Thymus (tissue), 11 donors: Measurements from ENCODE around the gene APOA4. TPM values are rescaled to one million over a fixed set of nuclear protein-coding genes. Genes with fewer than 3 reads are reported as not detected.

ENCODE experiments used
- DNase-seq, 9 donors: peaks; one replicate each; pipeline ENCODE4 v3.0.0-alpha.2; 2013; ENCODE audit warnings: low spot score in 9 of 9, low read depth in 6 of 9, missing footprints in 1 of 9
- H3K27ac ChIP-seq, 2 donors: one replicate each; pipeline ENCODE4 v1.5.1; 2013; ENCODE audit warnings: control low read depth in 1 of 2, low read depth in 1 of 2, low read length in 1 of 2, mild to moderate bottlenecking in 1 of 2, moderate library complexity in 1 of 2
- H3K27me3 ChIP-seq, 2 donors: one replicate each; pipeline ENCODE4 v1.5.1; 2013; ENCODE audit warnings: low read length in 1 of 2; ENCODE audit not compliant: control insufficient read depth in 2 of 2, insufficient read depth in 1 of 2
- H3K36me3 ChIP-seq, 2 donors: one replicate each; pipeline ENCODE4 v1.5.1; 2013; ENCODE audit warnings: low read length in 1 of 2, mild to moderate bottlenecking in 1 of 2, moderate library complexity in 1 of 2; ENCODE audit not compliant: control insufficient read depth in 2 of 2, insufficient read depth in 2 of 2
- H3K4me1 ChIP-seq, 2 donors: one replicate each; pipeline ENCODE4 v1.5.1; 2013; ENCODE audit warnings: low read length in 2 of 2; ENCODE audit not compliant: control insufficient read depth in 2 of 2, insufficient read depth in 2 of 2
- H3K4me3 ChIP-seq, 2 donors: one replicate each; pipeline ENCODE4 v1.5.1; 2013; ENCODE audit warnings: low read length in 2 of 2, control low read depth in 1 of 2, mild to moderate bottlenecking in 1 of 2
- H3K9me3 ChIP-seq, 2 donors: one replicate each; pipeline ENCODE4 v1.5.1; 2013; ENCODE audit warnings: low read length in 1 of 2, mild to moderate bottlenecking in 1 of 2; ENCODE audit not compliant: control insufficient read depth in 2 of 2, insufficient read depth in 1 of 2
- WGBS: extraction: QIAGEN DNeasy Blood & Tissue Kit; methylation state at CpG from one replicate; pipeline ENCODE4 v1.1.7; 2013; 5-methylcytosine and 5-hydroxymethylcytosine counted together
- polyA plus RNA-seq: library from polyadenylated mRNA; stranded (reverse); fragments of 200-250 nt; gene quantifications from one replicate; pipeline ENCODE4 v1.2.3, GENCODE V29; 2013
- total RNA-seq: library from RNA; stranded (reverse); fragments of 120-200 nt; gene quantifications from one replicate; pipeline ENCODE4 v1.2.4, GENCODE V29; 2013
- donor health status: healthy.

The APOA4 gene
- total and polyA plus RNA-seq, 2 donors, result 1.7 to 3.2 TPM

DNA sequence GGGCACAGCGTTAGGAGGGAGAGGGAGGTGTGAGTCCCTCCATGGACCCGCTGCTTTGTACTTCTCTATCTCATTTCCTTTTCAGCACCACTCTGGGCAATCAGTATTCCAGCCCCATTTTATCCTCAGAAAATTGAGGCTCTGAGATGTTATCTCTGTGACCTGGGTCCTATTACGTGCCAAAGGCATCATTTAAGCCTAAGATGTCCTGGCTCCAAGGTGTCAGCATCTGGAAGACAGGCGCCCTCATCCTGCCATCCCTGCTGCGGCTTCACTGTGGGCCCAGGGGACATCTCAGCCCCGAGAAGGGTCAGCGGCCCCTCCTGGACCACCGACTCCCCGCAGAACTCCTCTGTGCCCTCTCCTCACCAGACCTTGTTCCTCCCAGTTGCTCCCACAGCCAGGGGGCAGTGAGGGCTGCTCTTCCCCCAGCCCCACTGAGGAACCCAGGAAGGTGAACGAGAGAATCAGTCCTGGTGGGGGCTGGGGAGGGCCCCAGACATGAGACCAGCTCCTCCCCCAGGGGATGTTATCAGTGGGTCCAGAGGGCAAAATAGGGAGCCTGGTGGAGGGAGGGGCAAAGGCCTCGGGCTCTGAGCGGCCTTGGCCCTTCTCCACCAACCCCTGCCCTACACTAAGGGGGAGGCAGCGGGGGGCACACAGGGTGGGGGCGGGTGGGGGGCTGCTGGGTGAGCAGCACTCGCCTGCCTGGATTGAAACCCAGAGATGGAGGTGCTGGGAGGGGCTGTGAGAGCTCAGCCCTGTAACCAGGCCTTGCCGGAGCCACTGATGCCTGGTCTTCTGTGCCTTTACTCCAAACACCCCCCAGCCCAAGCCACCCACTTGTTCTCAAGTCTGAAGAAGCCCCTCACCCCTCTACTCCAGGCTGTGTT, 5.8 kb upstream of the APOA4 start:
- Histone ChIP-seq H3K4me3 (no peak overlapping the region), H3K27ac (no peak overlapping the region), H3K36me3 (no peaks in the 10 kb centered on the region), H3K27me3 (no peaks in the 10 kb centered on the region), H3K4me1 (no peaks in the 10 kb centered on the region), H3K9me3 (no peaks in the 10 kb centered on the region)
- no peak for DNase-seq
- WGBS, result 84% methylated on average over 16 of the region's 16 CpGs

DNA sequence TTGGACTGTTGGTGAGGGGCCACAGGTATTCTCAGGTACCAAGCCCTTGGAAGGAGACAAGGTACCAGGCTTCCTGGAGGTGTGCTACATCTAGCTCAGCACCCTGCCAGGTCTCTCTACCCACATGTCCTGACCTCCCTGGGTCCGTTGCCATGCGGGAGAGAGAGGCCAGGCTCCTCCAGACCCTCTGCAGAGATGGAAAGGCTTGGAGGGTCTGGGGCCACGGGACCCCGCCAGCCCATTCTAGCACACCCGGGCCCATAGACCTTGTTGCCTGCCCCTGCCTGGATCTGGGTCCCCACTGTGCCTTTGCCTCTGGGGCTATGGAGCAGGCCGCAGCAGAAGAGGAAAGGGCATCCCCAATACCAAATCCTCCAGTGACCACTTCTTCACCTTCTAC, 4.4 kb upstream of the APOA4 start:
- Histone ChIP-seq H3K27me3 (no peaks in the 10 kb centered on the region), H3K9me3 (no peaks in the 10 kb centered on the region), H3K4me3 (no peak overlapping the region), H3K4me1 (no peaks in the 10 kb centered on the region), H3K36me3 (no peaks in the 10 kb centered on the region), H3K27ac (no peak overlapping the region)
- no peak for DNase-seq
- WGBS, result 97% methylated on average over 6 of the region's 6 CpGs

DNA sequence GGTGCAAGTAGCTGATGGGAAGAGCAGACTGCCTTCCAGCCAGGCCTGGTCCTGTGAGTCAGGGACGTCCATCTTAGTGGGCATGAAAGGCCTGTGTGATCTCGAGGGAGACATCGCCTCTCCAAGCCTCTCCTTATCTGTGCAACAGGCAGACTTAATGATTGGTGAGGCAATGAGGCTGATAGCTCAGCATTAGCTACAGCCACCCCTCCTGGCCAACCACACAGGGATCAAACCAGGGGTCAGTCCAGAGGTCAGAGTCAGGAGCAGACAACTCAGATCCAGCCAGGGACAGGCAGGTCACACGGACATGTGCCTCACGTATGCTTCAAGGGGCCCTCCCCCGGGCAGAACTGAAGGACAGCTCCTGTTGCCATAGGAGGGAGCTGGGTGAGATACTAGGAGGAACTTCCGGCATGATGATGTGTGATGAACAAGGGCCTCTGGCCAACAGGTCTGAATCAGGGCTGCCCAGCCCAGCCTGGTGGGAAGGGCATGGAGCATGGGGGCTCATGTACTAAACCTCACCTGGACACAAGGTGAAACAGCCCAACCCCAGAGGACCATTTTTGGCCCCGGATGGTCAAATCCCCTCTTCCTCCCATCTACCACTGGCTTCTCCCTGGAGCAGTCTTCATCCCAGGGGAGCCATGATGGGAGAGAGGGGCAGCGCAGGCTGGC, 3.8 kb upstream of the APOA4 start:
- H3K27me3 ChIP-seq, result no peaks in the 10 kb centered on the region
- H3K27ac ChIP-seq, result no peak overlapping the region
- no peaks in the 10 kb centered on the region for H3K4me1 ChIP-seq
- DNase-seq, result no peak
- H3K36me3 ChIP-seq, result no peaks in the 10 kb centered on the region
- WGBS, result 95% methylated on average over 9 of the region's 9 CpGs
- H3K9me3 ChIP-seq, result no peaks in the 10 kb centered on the region
- H3K4me3 ChIP-seq, result no peak overlapping the region

DNA sequence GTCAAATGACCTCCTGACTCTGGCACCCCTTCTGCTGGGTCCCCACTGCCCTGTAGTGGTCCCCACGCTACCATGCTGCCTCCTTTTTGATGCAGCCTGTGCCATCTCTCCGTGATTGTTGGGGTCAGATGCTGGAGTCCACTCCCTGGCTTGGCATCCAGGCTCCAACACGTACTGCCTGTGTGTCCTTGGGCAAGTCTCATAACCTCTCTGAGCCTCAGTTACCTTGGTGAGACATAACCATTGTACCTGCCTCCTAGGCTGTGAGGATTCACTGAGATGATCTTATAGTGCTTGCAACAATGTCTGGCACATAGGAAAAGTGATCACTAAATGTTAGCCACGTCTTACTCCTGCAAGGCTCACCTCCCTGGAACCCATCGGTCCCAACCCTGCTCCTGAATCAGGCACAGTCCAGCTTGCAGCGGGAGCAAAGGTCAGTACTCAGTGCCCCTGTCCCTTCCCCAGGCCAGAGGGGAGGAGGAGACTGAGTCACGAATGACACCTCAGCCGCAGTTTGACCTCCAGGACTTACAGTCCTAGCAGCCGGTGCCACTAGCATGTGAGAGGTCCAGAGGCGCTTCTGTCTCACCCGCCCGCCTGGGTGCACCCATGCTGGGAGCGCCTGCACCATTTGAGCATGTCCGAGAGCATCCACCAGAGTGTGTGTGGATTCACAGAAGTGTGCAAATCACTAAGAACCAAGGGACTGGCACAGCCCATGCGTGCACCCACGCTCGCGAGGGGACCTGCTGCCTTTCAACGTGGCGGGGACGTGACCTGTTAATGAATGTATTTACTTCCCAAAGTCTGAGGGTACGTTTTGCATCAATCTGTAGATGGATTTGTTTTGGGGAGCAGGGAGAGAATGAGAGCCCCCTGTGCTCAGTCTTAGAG, 3.0 kb upstream of the APOA4 start:
- Histone ChIP-seq H3K27me3 (no peaks in the 10 kb centered on the region), H3K4me1 (no peaks in the 10 kb centered on the region), H3K36me3 (no peaks in the 10 kb centered on the region), H3K27ac (no peak overlapping the region), H3K4me3 (no peak overlapping the region), H3K9me3 (no peaks in the 10 kb centered on the region)
- DNase-seq, result no peak
- 81% methylated on average over 22 of the region's 22 CpGs for WGBS

DNA sequence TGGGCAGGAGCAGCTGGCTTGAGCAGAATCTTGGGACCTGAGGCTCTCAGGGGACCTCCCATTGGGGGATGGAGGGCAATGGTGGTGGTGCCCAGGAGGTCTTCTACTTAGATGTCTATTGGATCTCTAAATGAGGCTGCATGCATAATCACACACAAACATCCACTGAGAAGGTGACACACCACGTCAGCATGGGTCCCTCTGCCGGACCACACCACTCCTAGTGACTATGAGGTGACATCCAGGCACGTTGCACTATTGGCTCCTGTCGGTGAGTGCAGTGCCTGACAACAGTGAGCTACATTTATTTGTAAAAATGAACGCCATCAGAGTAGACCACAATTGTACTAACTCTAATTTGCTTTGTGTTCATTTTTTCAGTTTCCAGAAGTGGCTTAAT, 2.3 kb upstream of the APOA4 start:
- WGBS, result 92% methylated on average over 5 of the region's 5 CpGs
- Histone ChIP-seq H3K27me3 (no peaks in the 10 kb centered on the region), H3K4me1 (no peaks in the 10 kb centered on the region), H3K9me3 (no peaks in the 10 kb centered on the region), H3K4me3 (no peak overlapping the region), H3K36me3 (no peaks in the 10 kb centered on the region), H3K27ac (no peak overlapping the region)
- no peak for DNase-seq

DNA sequence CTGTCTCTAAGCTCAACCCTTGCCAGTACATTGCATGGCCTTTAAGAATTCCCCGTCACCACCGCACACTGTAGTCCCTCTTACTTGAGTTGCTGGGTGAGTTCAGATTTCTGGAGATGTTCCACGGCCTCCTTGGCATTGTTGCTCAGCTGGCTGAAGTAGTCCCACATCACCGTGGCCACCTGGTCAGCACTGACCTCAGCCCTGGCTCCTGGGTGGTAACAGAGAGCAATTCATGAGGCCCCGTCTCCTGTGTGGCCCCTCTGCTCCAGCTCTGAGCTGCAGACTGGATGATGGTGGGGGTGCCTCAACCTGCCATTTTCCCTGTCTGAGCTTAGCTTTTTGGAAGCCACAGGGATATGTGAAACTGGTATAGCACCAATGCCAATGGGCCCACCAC, 529 bp downstream of the APOA4 start:
- Histone ChIP-seq H3K27me3 (no peaks in the 10 kb centered on the region), H3K27ac (no peak overlapping the region), H3K4me3 (no peak overlapping the region), H3K9me3 (no peaks in the 10 kb centered on the region), H3K4me1 (no peaks in the 10 kb centered on the region), H3K36me3 (no peaks in the 10 kb centered on the region)
- 78% methylated on average over 5 of the region's 5 CpGs for WGBS
- DNase-seq, result no peak

DNA sequence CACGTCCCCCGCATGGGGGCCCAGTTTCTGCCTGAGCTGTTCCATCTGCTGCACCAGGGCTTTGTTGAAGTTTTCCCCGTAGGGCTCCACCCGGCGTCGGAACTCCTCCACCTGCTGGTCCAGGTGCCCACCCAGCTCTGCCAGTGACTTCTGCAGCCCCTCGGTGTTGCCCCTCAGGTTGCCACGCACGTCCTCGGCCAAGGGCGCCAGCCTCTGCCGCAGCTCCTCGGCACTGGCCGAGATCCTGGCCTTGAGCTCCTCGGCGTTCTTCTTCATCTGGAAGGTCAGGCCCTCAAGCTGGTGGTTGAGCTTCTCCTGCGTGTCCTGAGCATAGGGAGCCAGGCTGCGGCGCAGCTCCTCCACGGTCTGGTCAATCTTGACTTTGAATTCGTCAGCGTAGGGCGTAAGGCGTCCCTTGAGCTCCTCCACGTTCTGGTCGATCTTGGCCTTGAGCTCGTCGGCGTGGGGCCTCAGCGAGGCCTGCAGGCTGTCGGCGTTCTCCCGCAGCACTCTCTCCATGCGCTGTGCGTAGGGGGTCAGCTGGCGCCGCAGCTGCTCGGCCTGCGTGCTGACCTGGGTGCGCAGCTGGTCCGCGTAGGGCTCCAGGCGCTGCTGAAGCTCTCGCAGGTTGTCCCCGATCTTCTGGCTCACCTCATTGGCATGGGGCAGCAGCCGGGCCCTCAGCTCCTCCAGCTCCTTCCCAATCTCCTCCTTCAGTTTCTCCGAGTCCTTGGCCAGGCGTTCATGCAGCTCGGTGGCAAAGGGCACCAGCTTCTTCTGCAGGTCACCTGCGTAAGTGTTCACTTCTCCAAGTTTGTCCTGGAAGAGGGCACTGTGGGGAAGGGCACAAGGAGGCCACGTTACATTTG, 1.8 kb downstream of the APOA4 start:
- no peaks in the 10 kb centered on the region for H3K36me3 ChIP-seq
- no peaks in the 10 kb centered on the region for H3K9me3 ChIP-seq
- no peak overlapping the region for H3K27ac ChIP-seq
- H3K27me3 ChIP-seq, result no peaks in the 10 kb centered on the region
- DNase-seq, result no peak
- no peak overlapping the region for H3K4me3 ChIP-seq
- WGBS, result 98% methylated on average over 51 of the region's 51 CpGs
- no peaks in the 10 kb centered on the region for H3K4me1 ChIP-seq

DNA sequence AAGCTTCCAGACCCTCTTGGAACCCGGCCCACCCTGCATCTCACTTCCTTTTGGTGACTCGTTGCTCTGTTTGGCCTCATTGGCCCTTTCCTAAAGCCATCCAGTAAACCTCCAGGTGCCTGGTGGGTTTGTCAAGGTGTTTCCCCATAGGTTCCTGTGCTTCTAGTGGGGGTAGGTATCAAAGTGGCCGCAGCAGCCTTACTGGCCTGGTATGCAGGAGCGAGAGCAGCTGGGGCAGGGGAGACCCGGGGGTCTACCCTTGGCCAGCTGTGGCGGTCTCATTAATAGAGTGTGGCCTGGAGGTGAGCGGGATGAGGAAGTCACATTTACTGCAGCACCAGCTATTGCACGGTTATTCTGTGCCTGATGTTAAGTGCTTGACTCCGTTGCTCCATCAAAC, 4.1 kb downstream of the APOA4 start:
- 95% methylated on average over 9 of the region's 9 CpGs for WGBS
- Histone ChIP-seq H3K36me3 (no peaks in the 10 kb centered on the region), H3K4me1 (no peaks in the 10 kb centered on the region), H3K27ac (no peak overlapping the region), H3K9me3 (no peaks in the 10 kb centered on the region), H3K27me3 (no peaks in the 10 kb centered on the region), H3K4me3 (no peak overlapping the region)
- no peak for DNase-seq
